Endometrium (tissue), 2 donors: ENCODE results near the gene TMCO1.
"Not testable (repeated sequence)": the region's sequence is repeated elsewhere in the genome, so short reads cannot be mapped to it uniquely, and the experiment has no call there.

Source experiments
- FAIRE-seq: peaks from 2 replicates; lab custom pipeline; 2012; peaks lifted over from hg19 to GRCh38; lab: Jason Lieb, UNC
- donor health status: control.
- donor health status: control.

Gene TMCO1

GRCh38 chr1:165686971-165687433 is 81.7 kb downstream of the TMCO1 start:
- no peak for FAIRE-seq

DNA sequence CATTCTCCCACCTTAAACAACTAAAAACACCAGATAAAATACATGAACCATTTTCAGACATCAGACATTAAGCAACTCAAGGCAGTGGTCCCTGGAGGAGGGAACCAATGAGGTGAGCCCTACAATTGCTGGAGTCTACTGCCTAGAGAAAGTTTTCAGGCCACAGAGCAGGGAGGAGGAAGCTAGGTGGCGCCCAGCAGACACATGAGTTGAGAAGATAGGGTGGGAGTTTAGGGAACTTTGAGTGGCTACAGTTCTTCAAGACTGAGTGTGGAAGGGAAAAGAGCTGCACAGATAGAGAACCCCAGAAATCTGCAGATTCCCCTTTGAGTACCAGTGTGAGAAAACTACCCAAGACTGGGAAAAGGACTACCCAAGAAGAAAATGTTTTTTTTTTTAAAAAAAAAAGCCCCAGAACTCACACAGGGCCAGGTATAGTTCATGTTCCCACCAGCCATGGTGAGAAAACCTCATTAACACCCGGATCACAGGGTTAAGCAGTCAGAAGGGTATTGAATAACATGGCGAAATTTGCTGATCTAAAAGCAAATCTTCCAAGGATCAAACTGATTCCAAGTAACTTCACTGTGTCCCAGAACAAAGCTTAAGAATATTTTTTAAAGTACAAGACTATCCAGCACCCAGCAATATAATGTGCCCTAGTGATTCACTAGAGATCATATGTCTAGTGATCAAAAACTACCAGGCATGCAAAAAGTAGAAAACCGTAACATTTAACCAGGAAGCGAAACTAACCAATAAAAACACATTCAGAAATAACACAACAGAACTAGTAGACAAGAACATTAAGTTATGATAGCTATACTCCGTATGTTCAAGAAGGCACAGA is 82.3 kb downstream of the TMCO1 start:
- FAIRE-seq: no peak

GRCh38 chr1:165683848-165684485 is 84.7 kb downstream of the TMCO1 start:
- no peak for FAIRE-seq

- not testable (repeated sequence) for FAIRE-seq
Observed at GRCh38 chr1:165680773-165681172, 87.9 kb downstream of the TMCO1 start.

DNA sequence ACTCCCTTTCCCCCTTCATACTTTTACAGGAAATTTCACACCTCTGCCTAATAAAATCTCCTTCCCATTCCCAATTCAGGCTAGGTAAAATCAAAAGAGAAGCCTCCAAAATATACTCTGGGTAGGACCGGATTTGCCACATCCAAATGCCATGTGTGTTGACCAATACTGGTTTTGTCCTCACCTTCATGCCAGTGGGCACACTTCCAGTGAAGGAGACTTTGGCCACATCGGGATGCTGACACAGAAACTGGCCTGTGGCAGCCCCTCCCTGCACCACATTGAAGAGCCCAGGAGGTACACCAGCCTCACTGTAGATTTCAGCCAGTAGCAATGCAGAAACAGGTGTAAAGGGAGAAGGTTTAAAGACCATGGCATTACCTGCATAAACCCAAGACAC is 88.4 kb downstream of the TMCO1 start:
- no peak for FAIRE-seq

- FAIRE-seq: no peak
Observed at GRCh38 chr1:165679282-165680036, 89.2 kb downstream of the TMCO1 start.

- no peak for FAIRE-seq
Observed at GRCh38 chr1:165678509-165678908, 90.2 kb downstream of the TMCO1 start.
